ENCODE measurements around the gene AHNAK.

AHNAK gene

GRCh38 chr11:62497132-62497801, 49.3 kb downstream of the AHNAK start:
- Histone ChIP-seq H3K27ac (no peak overlapping the region), H4K20me1 (ENCODE audit: insufficient read depth) (no peaks in the 10 kb centered on the region), H3K4me2 (no peak overlapping the region), H2AFZ (ENCODE audit: low read depth) (no peak overlapping the region), H3K4me1 (ENCODE audit: low read depth, poor library complexity, severe bottlenecking) (no peaks in the 10 kb centered on the region), H3K4me3 (IDR thresholded peaks at IDR 0.05; ENCODE audit: insufficient read depth, low read depth, low read length) (no peak overlapping the region), H3K79me2 (ENCODE audit: insufficient read depth, low read depth) (no peaks in the 10 kb centered on the region), H3K27me3 (ENCODE audit: insufficient read depth, low read depth) (no peaks in the 10 kb centered on the region), H3K36me3 (ENCODE audit: insufficient read depth) (no peaks in the 10 kb centered on the region), H3K9ac (no peak overlapping the region)
- TF ChIP-seq CTCF (conservative IDR thresholded peaks at IDR 0.05; ENCODE audit: low read depth, low read length): no peak

- Histone ChIP-seq H3K36me3 (ENCODE audit: insufficient read depth) (no peaks in the 10 kb centered on the region), H3K79me2 (ENCODE audit: insufficient read depth, low read depth) (no peaks in the 10 kb centered on the region), H3K27me3 (ENCODE audit: insufficient read depth, low read depth) (no peaks in the 10 kb centered on the region), H3K4me3 (IDR thresholded peaks at IDR 0.05; ENCODE audit: insufficient read depth, low read depth, low read length) (no peak overlapping the region), H3K27ac (no peak overlapping the region), H3K4me2 (no peak overlapping the region), H3K4me1 (ENCODE audit: low read depth, poor library complexity, severe bottlenecking) (no peaks in the 10 kb centered on the region), H2AFZ (ENCODE audit: low read depth) (no peak overlapping the region), H4K20me1 (ENCODE audit: insufficient read depth) (no peaks in the 10 kb centered on the region), H3K9ac (no peak overlapping the region)
- TF ChIP-seq CTCF (conservative IDR thresholded peaks at IDR 0.05; ENCODE audit: low read depth, low read length): no peak
Observed at GRCh38 chr11:62496676-62497075, 49.9 kb downstream of the AHNAK start.

- Histone ChIP-seq H3K4me2 (no peak overlapping the region), H4K20me1 (ENCODE audit: insufficient read depth) (no peaks in the 10 kb centered on the region), H3K36me3 (ENCODE audit: insufficient read depth) (no peaks in the 10 kb centered on the region), H3K4me1 (ENCODE audit: low read depth, poor library complexity, severe bottlenecking) (no peaks in the 10 kb centered on the region), H3K4me3 (IDR thresholded peaks at IDR 0.05; ENCODE audit: insufficient read depth, low read depth, low read length) (no peak overlapping the region), H2AFZ (ENCODE audit: low read depth) (no peak overlapping the region), H3K79me2 (ENCODE audit: insufficient read depth, low read depth) (no peaks in the 10 kb centered on the region), H3K27ac (no peak overlapping the region), H3K9ac (no peak overlapping the region), H3K27me3 (ENCODE audit: insufficient read depth, low read depth) (no peaks in the 10 kb centered on the region)
- no peak for TF ChIP-seq CTCF (conservative IDR thresholded peaks at IDR 0.05; ENCODE audit: low read depth, low read length)
Observed at GRCh38 chr11:62494246-62494645, 52.4 kb downstream of the AHNAK start.

GRCh38 chr11:62493801-62494200, 52.8 kb downstream of the AHNAK start:
- no peaks in the 10 kb centered on the region for H3K4me1 ChIP-seq (ENCODE audit: low read depth, poor library complexity, severe bottlenecking)
- H3K27me3 ChIP-seq (ENCODE audit: insufficient read depth, low read depth): no peaks in the 10 kb centered on the region
- no peaks in the 10 kb centered on the region for H4K20me1 ChIP-seq (ENCODE audit: insufficient read depth)
- TF ChIP-seq CTCF (conservative IDR thresholded peaks at IDR 0.05; ENCODE audit: low read depth, low read length): no peak
- no peak overlapping the region for H2AFZ ChIP-seq (ENCODE audit: low read depth)
- H3K4me3 ChIP-seq (IDR thresholded peaks at IDR 0.05; ENCODE audit: insufficient read depth, low read depth, low read length): no peak overlapping the region
- no peak overlapping the region for H3K9ac ChIP-seq
- H3K27ac ChIP-seq: no peak overlapping the region
- no peak overlapping the region for H3K4me2 ChIP-seq
- H3K79me2 ChIP-seq (ENCODE audit: insufficient read depth, low read depth): no peaks in the 10 kb centered on the region
- H3K36me3 ChIP-seq (ENCODE audit: insufficient read depth): no peaks in the 10 kb centered on the region
